NCI-H1694 treated with DMSO at 0.1 percent for 48 hours (cell line): Measurements from ENCODE around the gene NSD2.

Experiments used
- DNase-seq: peaks from one replicate; lab custom pipeline; 2025; lab: John Stamatoyannopoulos, UW

NSD2 gene

DNA sequence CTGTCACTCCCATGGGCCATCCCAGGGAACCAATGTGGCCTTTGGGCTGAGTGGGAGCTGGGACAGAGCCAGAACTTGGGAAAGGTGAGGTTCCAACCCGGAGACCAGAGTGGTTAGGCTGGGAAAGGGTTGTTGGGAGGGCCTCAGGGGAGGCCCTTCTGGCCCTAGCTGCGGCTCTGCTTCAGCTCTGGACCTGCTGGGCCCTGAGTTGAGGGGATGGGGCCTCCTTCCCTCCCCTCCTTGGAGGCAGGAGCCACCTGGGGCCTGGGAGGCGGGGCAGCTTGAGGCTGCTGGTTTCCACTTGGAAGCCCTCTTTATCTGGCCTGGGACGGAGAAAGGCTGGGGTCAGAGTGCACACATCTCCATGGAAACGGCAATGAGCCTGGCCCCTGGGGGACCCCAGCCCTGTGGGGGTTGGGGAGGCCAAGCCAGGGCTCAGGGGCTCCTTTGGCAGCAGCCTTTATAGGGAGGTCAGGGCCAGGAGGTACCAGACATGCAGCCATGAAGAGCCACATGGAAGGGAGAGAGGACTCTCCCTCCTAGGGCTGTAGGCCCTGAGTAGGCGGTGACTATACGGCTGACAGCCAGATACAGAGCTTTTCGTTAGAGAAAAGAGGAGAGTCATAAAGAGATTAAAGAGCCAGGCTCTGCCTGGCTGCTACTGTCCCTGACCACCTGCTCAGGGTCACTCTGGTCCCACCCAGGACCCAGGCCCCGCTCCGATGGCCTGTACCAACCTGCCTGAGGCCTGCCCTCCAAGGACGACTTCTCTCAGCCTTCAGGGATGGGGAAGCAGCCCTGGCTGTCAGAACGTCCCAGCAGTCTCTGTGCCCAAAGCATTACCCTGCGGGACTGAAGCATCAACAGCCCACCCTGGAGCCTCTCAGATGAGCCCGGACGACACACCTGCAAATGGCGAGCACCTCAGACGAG is 6.9 kb upstream of the NSD2 start:
- no peak for DNase-seq

DNA sequence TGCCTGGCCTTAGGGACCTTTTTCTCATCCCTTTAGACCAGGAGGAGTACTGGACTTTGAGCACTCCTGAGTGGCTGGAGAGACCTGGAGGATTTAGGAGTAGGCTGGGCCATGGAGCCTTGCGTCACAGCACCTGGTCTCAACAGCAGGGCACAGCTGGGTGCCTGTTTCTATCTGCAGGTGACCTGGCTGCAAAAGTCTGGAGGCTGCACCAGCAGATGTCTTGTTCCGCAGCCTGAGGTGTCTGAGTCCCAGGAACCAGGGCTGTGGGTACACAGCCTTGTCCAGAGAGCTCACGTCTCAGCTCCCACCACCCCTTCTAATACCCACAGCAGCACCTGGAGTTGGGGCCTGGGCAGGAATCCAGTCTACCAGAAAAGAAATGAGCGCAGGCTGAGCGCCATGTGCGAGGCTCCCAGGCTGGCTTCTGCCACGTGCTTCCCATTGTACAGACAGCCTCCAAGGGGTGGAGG is 5.0 kb upstream of the NSD2 start:
- no peak for DNase-seq

DNA sequence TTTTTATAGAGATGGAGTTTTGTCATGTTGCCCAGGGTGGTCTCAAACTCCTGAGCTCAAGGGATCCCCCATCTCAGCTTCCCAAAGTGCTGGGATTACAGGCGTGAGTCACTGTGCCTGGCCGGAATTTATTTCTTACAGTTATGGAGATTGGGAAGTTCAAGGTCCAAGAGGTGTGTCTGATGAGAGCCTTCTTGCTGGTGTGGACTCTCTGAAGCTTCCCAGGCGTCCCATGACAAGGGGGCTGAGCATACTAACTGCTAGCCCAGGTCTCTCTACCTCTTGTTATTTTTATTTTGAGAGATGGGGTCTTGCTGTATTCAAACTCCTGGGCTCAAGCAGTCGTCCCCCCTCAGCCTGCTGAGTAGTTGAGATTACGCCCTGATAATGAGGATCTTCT is 2.9 kb upstream of the NSD2 start:
- no peak for DNase-seq

DNA sequence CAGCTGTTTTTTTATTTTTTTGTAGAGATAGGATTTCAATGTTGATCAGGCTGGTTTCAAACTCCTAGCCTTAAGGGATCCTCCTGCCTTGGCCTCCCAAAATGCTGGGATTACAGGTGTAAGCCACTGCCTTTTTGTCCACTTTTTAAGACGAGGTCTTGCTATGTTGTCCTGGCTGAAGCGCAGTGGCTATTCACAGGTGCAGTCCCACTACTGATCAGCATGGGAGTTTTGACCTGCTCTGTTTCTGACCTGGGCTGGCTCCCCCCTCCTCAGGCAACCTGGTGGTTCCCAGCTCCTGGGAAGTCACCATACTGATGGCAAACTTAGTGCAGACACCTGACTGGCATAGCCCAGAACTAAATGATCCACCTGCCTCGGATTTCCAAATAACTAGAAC is 2.3 kb upstream of the NSD2 start:
- no peak for DNase-seq

DNA sequence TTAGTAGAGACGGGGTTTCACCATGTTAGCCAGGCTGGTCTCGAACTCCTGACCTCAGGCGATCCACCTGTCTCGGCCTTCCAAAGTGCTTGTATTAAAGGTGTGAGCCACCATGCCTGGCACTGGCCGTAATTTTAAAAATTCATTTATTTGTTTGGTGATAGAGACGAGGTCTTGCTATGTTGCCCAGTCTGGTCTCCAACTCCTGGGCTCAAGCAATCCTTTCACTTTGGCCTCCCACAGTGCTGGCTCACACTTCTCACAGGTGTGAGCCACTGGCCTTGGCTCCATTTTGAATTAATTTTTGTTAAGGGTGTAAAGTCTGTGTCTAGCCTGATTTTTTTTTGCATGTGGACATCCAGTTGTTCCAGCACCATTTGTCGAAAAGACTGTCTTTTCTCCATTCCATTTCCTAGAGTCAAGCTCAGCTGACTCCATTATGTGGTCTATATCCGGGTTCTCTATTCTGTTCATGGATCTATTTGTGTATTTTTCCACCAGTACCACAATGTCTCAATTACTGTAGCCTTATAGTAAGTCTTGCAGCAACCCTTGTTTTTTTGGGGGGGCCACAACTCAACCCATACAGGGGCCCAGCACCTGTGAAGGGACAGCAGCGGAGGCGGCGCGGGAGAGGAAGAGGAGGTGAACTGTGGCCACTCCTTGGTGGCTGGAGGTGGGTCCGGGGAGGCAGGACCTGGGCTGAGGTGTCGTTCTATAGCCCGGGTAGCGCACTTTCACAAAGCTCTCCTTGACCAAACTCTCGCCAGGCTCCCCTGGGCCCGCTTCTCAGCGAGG is 1.5 kb upstream of the NSD2 start:
- DNase-seq: no peak

DNA sequence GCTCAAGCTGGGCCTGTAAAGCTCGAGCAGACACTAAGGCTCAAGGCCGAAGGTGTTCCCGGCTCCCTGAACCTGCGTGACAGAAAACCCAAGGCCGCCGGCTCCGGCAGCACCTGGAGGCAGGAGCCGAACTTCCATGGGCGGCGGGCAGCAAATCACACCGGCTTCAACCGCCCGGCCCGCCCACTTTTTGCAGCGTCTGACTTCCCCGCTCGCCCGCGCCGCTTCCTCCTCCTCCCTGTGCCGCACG is 940 bp upstream of the NSD2 start:
- peak; percentile 45 for DNase-seq

DNA sequence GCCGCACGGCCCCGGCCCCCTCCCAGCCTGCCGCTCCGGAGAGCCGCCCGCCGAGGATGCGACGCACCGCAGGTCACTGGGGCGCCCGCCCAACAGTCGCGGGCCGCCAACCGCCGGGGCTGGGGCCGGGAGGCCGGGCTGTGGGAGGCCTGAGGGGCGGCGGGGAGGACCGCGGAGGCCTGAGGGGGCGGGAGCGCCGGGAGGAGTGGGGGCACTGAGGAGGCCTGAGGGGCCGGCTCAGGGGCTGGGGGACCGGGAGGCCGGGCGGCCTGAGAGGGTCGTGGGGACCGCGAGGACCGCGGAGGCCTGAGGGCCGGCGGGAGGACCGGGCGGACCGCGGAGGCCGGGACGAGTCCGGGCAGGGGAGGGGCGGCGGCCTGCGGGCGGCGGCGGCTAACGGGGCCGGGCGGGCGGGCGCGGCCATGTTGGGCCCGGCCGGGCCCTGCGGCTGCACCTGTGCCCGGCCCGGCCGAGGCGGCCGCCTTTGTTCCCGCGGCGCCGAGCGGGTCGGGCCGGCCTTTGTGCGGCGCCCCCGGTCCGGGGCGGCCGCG is 353 bp downstream of the NSD2 start:
- DNase-seq: no peak

DNA sequence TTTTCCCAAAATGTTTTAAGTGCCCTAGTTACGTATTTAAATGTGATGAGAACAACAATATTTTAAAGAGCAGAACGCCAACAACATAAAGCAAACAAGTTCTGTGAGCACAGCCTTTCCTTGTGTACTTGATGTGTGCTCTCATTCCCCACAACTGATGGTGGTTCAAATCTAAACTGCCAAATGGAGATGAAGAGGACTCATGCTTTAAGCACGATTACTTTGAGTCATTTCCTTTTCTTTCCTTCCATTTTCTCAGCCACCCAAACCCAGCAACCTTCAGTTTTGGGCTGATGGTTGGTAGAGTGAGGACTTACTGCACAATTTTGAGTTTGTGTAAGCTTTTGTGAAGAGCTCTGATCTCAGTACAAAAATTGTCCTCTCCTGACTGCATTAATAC is 1.7 kb downstream of the NSD2 start:
- DNase-seq: no peak

DNA sequence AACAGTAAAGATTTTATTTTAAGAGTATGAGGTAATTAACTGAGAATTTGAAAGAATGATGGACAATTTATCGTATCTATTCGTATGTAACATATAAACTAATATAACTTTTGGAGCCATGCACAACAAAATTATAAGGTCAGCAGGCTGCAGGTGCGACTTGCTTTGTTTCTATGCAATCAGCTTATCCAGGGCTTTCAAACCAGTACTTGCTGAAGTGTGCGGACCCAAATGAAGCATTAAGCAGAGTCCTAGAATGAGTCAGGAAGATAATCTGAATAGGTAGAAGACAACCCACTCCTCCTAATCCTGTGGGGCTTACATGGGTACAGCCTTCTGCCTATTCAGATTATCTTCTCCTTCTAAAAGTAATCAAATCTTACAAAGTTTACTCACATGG is 2.1 kb downstream of the NSD2 start:
- DNase-seq: no peak

DNA sequence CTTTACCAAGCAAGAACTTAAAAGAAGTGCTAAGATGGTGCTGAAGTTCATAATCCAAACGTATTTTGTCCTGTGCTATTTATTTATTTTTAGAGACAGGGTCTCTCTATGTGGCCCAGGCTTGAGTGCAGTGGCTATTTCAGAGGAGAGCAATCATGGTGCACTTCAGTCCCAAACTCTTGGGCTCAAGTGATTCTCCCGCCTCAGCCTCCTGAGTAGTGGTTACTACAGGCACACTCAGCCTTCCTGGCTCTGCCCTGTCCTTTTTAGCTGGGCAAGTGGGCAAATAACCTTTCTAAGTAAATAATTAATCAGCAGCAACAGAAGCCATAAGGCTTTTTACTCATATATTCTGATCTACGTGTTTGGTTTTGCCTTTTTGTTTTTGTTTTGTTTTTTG is 2.6 kb downstream of the NSD2 start:
- DNase-seq: no peak

DNA sequence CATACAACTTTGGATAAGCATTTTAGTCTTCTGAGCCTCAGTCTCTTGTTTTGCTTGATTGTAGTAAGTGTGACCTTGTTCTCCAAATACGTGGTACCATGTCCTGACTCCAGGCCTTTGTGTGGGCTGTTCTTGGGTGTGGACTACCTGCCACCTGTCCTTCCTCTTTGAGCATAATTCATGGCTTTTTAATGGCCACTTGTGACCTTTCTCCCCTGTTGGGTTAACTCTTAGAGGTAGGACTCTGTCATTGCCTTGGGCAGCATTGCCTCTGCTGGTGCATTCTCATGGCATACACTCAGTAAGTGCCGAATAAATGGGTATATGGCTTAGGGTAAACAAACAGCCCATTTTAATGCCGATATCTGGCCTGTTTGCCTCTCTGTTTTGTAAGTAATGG is 3.0 kb downstream of the NSD2 start:
- no peak for DNase-seq

DNA sequence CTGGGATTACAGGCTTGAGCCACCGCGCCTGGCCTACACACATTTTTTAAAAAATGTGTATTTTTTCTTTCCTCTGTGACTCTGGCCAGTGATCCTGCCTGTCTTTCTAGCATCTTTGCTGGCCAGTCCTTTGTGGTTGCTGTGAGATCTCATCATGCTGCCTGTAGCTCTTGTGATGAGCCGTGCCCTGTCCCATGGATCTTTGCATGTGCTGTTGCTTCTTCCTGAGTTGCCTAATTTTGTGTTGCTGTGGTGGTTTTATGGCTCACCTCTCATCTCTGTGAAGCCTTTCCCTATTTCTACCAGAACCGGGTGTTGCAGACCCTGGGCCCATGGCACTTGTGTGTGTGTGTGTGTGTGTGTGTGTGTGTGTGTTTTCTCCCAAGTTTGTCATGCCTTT is 8.3 kb downstream of the NSD2 start:
- no peak for DNase-seq

DNA sequence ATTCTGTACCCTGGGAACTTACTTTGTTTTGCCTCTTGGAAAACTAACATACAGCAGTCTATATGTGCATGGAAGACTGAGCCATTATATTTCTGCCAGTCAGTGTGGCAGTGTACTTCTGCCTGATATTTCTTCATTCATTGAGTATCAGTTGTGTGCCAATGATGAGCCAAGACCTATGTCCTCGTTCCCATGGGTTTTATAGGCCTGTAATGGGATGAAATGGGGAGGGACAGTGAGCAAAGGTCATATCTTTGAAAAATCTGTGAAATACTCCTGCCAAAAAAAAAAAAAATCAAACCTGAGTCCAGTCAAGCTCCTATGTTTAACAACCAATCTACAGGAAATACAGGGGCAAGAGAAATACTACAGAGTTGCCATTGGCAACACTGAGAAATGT is 9.1 kb downstream of the NSD2 start:
- no peak for DNase-seq

DNA sequence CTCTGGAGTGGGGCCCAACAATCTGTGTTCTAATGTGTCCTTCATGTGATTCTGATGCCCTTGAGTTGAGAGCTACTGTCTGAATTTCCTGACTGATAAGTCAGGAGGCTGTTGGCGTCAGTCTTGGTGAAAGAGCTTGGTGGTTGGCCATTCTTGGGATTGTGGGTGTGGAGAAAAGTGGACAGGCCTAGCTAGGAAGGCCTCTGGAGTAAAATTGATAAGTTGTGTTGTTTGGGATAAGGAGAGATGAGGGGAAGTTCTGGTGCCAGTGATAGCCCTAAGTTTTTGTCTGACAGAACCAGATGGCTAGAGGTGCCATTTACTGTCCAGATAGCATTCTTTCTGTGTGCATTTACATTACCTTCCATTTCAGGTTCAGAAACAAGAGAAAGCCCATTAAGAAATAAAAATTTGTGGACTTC is 11.7 kb downstream of the NSD2 start:
- DNase-seq: no peak

DNA sequence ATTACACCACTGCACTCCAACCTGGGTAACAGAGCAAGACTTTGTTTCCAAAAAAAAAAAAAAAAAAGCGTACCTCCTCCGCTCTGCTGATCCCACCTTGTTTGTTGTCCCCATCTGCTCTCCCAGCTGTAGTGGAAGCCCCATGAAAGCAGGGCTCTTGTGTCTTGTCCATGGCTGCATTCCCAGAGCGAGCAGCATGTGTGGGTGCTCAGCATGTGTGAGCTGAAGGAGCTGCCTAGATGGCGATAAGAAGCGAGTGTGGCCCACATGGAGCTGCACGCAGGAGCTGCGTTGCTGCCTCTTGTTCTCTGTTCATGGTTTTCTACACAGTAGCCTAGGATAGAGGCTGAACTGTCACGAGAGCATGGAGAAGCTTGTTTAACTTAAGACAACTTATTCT is 12.4 kb downstream of the NSD2 start:
- no peak for DNase-seq

DNA sequence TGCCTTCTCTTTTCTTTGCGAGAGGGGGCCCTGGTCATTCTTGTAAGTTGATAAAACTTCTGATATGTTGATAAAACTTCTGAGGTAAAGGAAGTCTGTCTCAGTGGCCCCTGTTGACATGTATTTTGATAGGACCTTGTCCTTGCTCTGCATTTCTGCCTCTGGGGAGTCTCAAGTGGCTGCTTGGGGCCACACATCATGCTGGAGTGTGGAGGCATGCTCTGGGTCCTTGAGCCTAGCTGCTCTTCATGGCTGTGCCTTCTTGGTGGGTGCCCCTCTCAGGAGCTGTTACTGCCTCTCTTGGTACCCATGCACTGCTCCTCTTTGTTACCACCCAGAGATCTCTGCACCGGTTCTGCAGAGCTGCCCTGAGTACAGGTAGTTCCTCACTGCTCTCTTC is 14.2 kb downstream of the NSD2 start:
- no peak for DNase-seq

DNA sequence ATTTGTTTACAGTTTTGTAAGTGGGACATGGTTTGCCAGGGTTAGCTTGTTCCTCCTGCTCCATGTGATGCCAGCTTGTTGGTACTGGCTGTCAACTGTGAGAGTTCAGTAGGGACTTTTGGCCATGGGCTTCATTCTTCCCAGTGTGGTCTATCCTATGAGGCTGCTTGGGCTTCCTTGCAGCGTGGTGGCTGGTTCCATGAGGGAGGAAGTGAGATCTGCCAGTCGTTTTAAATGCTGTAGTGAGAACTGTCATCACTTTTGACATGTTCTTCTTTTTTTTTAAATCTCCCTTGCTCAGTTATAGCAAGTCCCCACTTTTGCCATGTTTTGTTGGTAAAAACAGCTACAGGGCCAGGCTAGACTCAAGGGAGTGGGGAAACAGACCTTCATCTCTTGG is 15.9 kb downstream of the NSD2 start:
- no peak for DNase-seq

DNA sequence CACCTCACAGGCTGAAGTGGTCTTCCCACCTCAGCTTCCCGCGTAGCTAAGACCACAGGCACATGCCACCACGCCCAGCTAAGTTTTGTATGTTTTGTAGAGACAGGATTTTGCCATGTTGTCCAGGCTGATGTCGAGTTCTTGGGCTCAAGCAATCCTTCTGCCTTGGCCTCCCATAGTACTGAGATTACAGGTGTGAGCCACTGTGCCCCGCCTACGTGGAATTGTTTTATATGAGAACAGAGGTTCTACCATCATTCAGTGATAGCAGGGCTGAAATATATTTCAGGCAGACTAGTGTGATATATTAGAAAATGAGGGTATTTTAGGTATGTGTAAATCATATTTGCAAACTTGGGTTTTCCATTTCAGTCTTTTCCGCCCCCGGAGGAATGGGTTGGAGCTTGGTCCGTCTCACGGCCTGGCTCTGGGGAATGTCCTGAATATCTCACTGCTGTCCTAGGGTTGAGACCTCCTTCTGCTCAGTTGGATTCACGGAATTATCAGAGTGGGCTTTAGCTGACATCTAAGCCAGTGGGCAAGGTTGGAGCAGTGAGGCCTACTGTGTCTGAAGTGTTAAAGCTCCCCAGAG is 19.9 kb downstream of the NSD2 start:
- DNase-seq: no peak

DNA sequence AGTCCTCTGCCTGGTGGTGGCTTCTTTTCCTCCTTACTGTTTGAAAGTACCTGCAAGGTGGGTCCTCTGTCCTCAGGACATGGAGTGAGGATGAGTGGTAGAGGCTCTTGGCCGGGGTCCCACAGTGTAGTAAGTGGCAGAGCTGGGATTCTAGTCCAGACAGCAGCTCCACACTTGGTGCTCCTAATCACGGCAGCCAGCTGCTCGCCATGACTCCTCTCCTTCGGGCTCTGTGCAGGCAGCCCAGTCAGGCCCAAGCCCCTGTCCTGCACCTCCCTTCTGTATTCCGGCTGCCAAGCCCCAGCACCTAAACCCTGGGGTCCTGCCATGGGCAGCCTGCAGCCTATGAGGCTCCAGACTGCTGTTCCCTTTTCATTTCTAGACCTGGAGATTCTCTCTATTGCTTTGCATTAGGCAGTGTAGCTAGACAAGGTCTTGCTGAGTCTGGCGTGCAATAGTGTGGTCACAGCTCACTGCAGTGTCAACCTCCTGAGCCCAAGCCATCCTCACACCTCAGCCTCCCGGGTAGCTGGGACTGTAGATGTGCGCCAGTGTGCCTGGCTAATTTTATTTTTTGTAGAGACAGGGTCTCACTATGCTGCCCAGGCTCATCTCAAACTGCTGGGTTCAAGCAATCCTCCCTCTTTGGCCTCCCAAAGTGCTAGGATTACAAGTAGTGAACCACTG is 24.9 kb downstream of the NSD2 start:
- DNase-seq: no peak

DNA sequence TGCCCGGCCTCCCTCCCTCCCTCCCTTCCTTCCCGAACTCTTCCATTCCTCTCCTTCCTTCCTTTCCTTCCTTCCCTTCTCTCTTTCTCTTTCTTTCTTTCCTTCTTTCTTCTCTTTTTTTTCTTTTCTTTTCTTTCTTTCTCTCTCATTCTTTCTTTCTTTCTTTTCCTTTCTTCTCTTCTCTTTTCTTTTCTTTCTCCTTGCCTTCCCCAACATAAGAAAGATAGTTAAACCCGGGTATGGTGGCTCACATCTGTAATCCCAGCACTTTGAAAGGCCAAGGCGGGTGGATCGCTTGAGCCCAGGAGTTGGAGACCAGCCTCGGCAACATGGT is 25.4 kb downstream of the NSD2 start:
- DNase-seq: no peak

DNA sequence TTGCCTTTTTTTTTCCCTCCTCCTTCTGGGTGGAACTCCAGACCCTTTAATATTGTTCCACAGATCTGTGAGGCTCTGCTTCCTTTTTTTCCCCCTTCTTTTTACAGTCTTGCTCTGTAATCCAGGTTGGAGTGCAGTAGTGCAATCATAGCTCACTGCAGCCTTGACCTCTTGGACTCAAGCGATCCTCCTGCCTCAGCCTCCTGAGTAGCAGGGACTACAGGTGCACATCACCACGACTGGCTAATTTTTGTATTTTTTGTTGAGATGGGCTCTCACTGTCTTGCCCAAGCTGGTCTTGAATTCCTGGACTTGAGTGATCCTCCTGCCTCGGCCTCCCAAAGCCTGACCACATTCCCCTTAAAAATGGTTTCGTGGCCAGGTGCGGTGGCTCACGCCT is 26.8 kb downstream of the NSD2 start:
- no peak for DNase-seq

DNA sequence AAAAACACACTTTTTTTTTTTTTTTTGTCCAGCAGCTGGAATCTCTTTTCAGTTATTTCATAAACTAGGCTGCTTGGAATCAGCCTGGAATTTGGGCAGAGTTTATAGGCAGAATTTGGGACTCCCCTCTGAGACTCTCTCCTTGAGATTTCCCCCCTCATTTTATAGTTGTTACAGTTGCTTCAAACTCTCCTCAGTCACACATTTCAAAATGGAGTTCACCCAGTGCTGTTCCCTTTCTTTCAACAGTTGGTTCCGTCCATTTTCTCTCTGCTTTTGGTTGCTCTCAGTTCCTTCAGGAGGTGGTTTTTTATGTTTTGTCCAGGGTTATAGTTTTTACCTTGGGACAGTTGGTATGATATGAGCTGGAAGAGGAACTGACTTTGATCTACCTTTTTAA is 27.5 kb downstream of the NSD2 start:
- no peak for DNase-seq
